ENCODE data around the gene DAB2IP.

DAB2IP gene

GRCh38 chr9:121772600-121773285 is 121.3 kb downstream of the DAB2IP start:
- ChIA-PET POLR2A (ENCODE audit: low non-redundant PET) (no interaction called here), CTCF (interaction anchor here (1.1 kb wide), 1 partner anchor 88 kb away, joined by 4 read pairs; no protein-coding TSS in a partner anchor)
- no peak for DNase-seq (ENCODE audit: low spot score)
- TF ChIP-seq CTCF (conservative IDR thresholded peaks at IDR 0.05; ENCODE audit: low read depth): no peak
- H3K27ac ChIP-seq: peak overlapping the region; percentile 8; the same call in 1 of the 2 replicates

GRCh38 chr9:121773286-121773953 is 122.0 kb downstream of the DAB2IP start:
- POLR2A ChIA-PET (ENCODE audit: low non-redundant PET): no interaction called here
- no peak for TF ChIP-seq CTCF (conservative IDR thresholded peaks at IDR 0.05; ENCODE audit: low read depth)
- DNase-seq (ENCODE audit: low spot score): no peak
- no peak overlapping the region for H3K27ac ChIP-seq
- CTCF ChIA-PET: no interaction called here

GRCh38 chr9:121773954-121774714 is 122.7 kb downstream of the DAB2IP start:
- H3K27ac ChIP-seq: 0 out of 2 replicates have a peak overlapping the region, but pooled peaks have one; percentile 1
- no peak for DNase-seq (ENCODE audit: low spot score)
- POLR2A ChIA-PET (ENCODE audit: low non-redundant PET): no interaction called here
- TF ChIP-seq CTCF (conservative IDR thresholded peaks at IDR 0.05; ENCODE audit: low read depth): no peak
- CTCF ChIA-PET: no interaction called here

GRCh38 chr9:121774715-121775613 is 123.5 kb downstream of the DAB2IP start:
- H3K27ac ChIP-seq: 0 out of 2 replicates have a peak overlapping the region, but pooled peaks have one; percentile 1
- CTCF ChIA-PET: no interaction called here
- POLR2A ChIA-PET (ENCODE audit: low non-redundant PET): interaction anchor here (0.5 kb wide), 1 partner anchor 155 kb away, joined by 3 read pairs; no protein-coding TSS in a partner anchor
- TF ChIP-seq CTCF (conservative IDR thresholded peaks at IDR 0.05; ENCODE audit: low read depth): no peak
- no peak for DNase-seq (ENCODE audit: low spot score)

GRCh38 chr9:121776001-121776738 is 124.7 kb downstream of the DAB2IP start:
- CTCF ChIA-PET: interaction anchor here (0.5 to 0.6 kb wide), 2 partner anchors 504 to 693 kb away, joined by 3 to 4 read pairs; no protein-coding TSS in a partner anchor
- DNase-seq (ENCODE audit: low spot score): no peak
- POLR2A ChIA-PET (ENCODE audit: low non-redundant PET): no interaction called here
- no peak for TF ChIP-seq CTCF (conservative IDR thresholded peaks at IDR 0.05; ENCODE audit: low read depth)
- H3K27ac ChIP-seq: no peak overlapping the region

Measured in RWPE1 (cell line).